ENCODE results near the gene AK4.

The AK4 gene

GRCh38 chr1:65195495-65196417 lies 47.8 kb downstream of the AK4 start:
- TF ChIP-seq CTCF (IDR thresholded peaks at IDR 0.05; ENCODE audit: low read depth, low read length) = no peak
- DNase-seq (ENCODE audit: extremely low read depth, low read depth) = no peak

GRCh38 chr1:65196926-65197325 lies 48.9 kb downstream of the AK4 start:
- no peak for TF ChIP-seq CTCF (IDR thresholded peaks at IDR 0.05; ENCODE audit: low read depth, low read length)
- no peak for DNase-seq (ENCODE audit: extremely low read depth, low read depth)

- DNase-seq (ENCODE audit: extremely low read depth, low read depth) = no peak
- TF ChIP-seq CTCF (IDR thresholded peaks at IDR 0.05; ENCODE audit: low read depth, low read length) = no peak
Observed at GRCh38 chr1:65197636-65198035, 49.6 kb downstream of the AK4 start.

GRCh38 chr1:65198096-65198495 lies 50.1 kb downstream of the AK4 start:
- no peak for DNase-seq (ENCODE audit: extremely low read depth, low read depth)
- no peak for TF ChIP-seq CTCF (IDR thresholded peaks at IDR 0.05; ENCODE audit: low read depth, low read length)

GRCh38 chr1:65200411-65200810 lies 52.4 kb downstream of the AK4 start:
- no peak for DNase-seq (ENCODE audit: extremely low read depth, low read depth)
- TF ChIP-seq CTCF (IDR thresholded peaks at IDR 0.05; ENCODE audit: low read depth, low read length) = no peak

- no peak for TF ChIP-seq CTCF (IDR thresholded peaks at IDR 0.05; ENCODE audit: low read depth, low read length)
- no peak for DNase-seq (ENCODE audit: extremely low read depth, low read depth)
Observed at GRCh38 chr1:65206836-65207235, 58.8 kb downstream of the AK4 start.

GRCh38 chr1:65207317-65207716 lies 59.3 kb downstream of the AK4 start:
- no peak for DNase-seq (ENCODE audit: extremely low read depth, low read depth)
- TF ChIP-seq CTCF (IDR thresholded peaks at IDR 0.05; ENCODE audit: low read depth, low read length) = no peak

All from AG09319 (cell line).